Stomach smooth muscle (tissue), 2 donors: ENCODE results near the gene RIMBP2.

Experiments used
- H3K27ac ChIP-seq: one replicate; pipeline ENCODE4 v1.7.0; 2013; ENCODE audit warnings: mild to moderate bottlenecking, low read length, inconsistent platforms
- H3K27me3 ChIP-seq, 2 donors: one replicate each; pipeline ENCODE4 v1.7.0; 2013; ENCODE audit warnings: low read length in 2 of 2; ENCODE audit not compliant: insufficient read depth in 2 of 2, control insufficient read depth in 1 of 2
- H3K36me3 ChIP-seq, 2 donors: one replicate each; pipeline ENCODE4 v1.7.0; 2013; ENCODE audit warnings: low read length in 2 of 2; ENCODE audit not compliant: control insufficient read depth in 2 of 2, insufficient read depth in 2 of 2
- H3K4me1 ChIP-seq: one replicate; pipeline ENCODE4 v1.7.0; 2013; ENCODE audit warnings: low read length; ENCODE audit not compliant: control insufficient read depth, insufficient read depth
- H3K4me3 ChIP-seq, 2 donors: one replicate each; pipeline ENCODE4 v1.7.0; 2013; ENCODE audit warnings: low read length in 2 of 2
- H3K9ac ChIP-seq, 2 donors: one replicate each; pipeline ENCODE4 v1.7.0; 2013; ENCODE audit warnings: low read length in 2 of 2, mild to moderate bottlenecking in 1 of 2
- H3K9me3 ChIP-seq, 2 donors: one replicate each; pipeline ENCODE4 v1.7.0; 2013; ENCODE audit warnings: low read length in 2 of 2; ENCODE audit not compliant: control insufficient read depth in 2 of 2
- donor health status: healthy.
- donor health status: Pancreatic carcinoma.

Gene RIMBP2

DNA sequence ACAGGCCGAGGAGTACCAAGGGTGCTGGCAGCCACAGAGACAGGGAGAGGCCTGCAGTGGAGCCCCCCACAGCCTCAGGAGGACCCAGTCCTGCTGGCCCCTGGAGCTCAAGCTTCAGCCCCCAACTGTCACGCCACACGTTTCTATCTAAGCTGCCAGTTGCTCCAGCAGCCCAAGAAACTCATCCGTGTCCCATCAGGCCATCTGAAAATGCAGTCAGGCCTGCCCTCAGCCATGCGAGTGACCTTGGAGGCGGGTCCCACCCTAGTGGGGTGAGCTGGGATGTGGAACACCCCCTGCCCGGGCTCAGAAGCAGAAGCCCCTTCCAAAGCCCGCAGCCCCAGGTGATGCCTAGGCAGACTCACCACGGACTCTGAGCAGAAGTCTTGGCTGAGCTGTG lies 158.9 kb downstream of the RIMBP2 start:
- H3K27ac ChIP-seq, result no peak overlapping the region

GRCh38 chr12:130556486-130557055 lies 159.5 kb downstream of the RIMBP2 start:
- Histone ChIP-seq H3K4me3 (no peak overlapping the region), H3K27me3 (peaks cover 0 to 2% of the 10 kb centered on the region in 2 donors), H3K36me3 (no peaks in the 10 kb centered on the region), H3K9me3 (peaks cover 0 to 4% of the 10 kb centered on the region in 2 donors), H3K4me1 (no peaks in the 10 kb centered on the region), H3K9ac (no peak overlapping the region), H3K27ac (no peak overlapping the region)

More for the DNA sequence above, 158.9 kb downstream of the RIMBP2 start:
- Histone ChIP-seq H3K27me3 (peaks cover 0 to 2% of the 10 kb centered on the region in 2 donors), H3K9me3 (peaks cover 0 to 2% of the 10 kb centered on the region in 2 donors), H3K36me3 (no peaks in the 10 kb centered on the region), H3K4me3 (no peak overlapping the region), H3K9ac (no peak overlapping the region), H3K4me1 (no peaks in the 10 kb centered on the region)

GRCh38 chr12:130555628-130556485 lies 160.2 kb downstream of the RIMBP2 start:
- H3K27ac ChIP-seq, result no peak overlapping the region
- no peaks in the 10 kb centered on the region for H3K36me3 ChIP-seq
- H3K9ac ChIP-seq, result no peak overlapping the region
- H3K4me1 ChIP-seq, result no peaks in the 10 kb centered on the region
- H3K27me3 ChIP-seq, result peaks cover 0 to 2% of the 10 kb centered on the region in 2 donors
- H3K9me3 ChIP-seq, result peaks cover 4 to 7% of the 10 kb centered on the region in 2 donors
- no peak overlapping the region for H3K4me3 ChIP-seq

DNA sequence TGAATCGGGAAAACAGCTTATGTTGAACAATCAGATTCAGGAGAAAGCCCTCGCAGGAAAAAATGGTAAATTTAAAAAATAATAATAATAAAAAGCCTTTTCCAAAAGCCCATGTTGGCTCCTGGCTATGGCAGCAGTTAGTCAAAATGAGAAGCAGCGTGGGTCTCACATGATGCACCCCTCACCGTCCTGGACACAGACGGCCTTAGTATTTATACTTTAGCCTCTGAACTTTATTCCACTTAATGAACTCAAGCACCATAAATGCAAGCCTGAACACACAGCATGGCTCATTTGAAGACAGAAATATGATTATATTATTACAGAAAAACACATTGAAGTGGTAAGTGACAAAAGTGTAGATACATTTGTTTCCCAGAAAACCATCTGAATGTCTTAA lies 160.9 kb downstream of the RIMBP2 start:
- H3K36me3 ChIP-seq, result no peaks in the 10 kb centered on the region
- no peak overlapping the region for H3K9ac ChIP-seq
- H3K27me3 ChIP-seq, result peaks cover 0 to 2% of the 10 kb centered on the region in 2 donors
- H3K4me1 ChIP-seq, result no peaks in the 10 kb centered on the region
- no peak overlapping the region for H3K27ac ChIP-seq
- no peak overlapping the region for H3K4me3 ChIP-seq
- H3K9me3 ChIP-seq, result peaks cover 7% of the 10 kb centered on the region in 2 donors

DNA sequence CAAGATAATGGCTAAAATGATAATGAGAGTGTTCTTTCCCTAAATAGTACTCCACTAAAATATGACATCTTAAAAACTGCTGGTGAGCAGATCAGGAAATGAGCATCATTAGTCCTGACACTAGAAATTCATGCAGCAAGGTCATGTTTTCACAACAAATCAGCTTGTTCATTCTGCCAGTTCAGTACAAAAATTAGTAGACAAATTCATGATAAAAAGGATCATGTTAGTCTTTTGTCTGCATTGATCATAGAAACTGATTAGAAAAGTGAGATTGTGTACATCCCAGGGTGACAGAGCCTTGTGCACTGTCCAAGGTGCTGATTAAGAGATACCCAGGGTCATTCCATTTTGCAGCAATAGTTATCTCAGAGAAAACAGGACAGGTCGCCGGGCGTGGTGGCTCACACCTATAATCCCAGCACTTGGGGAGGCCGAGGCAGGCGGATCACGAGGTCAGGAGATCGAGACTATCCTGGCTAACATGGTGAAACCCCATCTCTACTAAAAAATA lies 163.6 kb downstream of the RIMBP2 start:
- Histone ChIP-seq H3K36me3 (no peaks in the 10 kb centered on the region), H3K4me3 (no peak overlapping the region), H3K4me1 (no peaks in the 10 kb centered on the region), H3K9me3 (peaks cover 5 to 9% of the 10 kb centered on the region in 2 donors), H3K9ac (no peak overlapping the region), H3K27ac (no peak overlapping the region), H3K27me3 (peaks cover 0 to 2% of the 10 kb centered on the region in 2 donors)

DNA sequence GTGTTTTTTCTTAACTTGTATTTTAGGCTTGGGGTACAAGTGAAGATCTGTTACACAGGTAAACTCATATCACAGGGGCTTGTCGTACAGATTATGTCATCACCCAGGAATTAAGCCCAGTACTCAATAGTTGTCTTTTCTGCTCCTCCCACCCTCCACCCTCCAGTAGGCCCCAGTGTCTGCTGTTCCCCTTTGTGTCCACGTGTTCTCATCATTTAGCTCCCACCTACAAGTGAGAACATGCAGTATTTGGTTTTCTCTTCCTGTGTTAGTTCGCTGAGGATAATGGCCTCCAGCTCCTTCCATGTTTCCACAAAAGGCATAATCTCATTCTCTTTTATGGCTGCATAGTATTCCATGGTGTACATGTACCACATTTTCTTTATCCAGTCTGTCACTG lies 166.7 kb downstream of the RIMBP2 start:
- H3K27ac ChIP-seq, result no peak overlapping the region
- H3K4me1 ChIP-seq, result no peaks in the 10 kb centered on the region
- no peaks in the 10 kb centered on the region for H3K36me3 ChIP-seq
- no peak overlapping the region for H3K4me3 ChIP-seq
- H3K27me3 ChIP-seq, result no peaks in the 10 kb centered on the region
- H3K9me3 ChIP-seq, result peaks cover 5 to 9% of the 10 kb centered on the region in 2 donors
- H3K9ac ChIP-seq, result no peak overlapping the region

- Histone ChIP-seq H3K4me3 (no peak overlapping the region), H3K27me3 (no peaks in the 10 kb centered on the region), H3K9ac (no peak overlapping the region), H3K9me3 (peaks cover 5 to 9% of the 10 kb centered on the region in 2 donors), H3K27ac (no peak overlapping the region), H3K4me1 (no peaks in the 10 kb centered on the region), H3K36me3 (no peaks in the 10 kb centered on the region)
Measured at GRCh38 chr12:130547480-130548155, 168.5 kb downstream of the RIMBP2 start.

DNA sequence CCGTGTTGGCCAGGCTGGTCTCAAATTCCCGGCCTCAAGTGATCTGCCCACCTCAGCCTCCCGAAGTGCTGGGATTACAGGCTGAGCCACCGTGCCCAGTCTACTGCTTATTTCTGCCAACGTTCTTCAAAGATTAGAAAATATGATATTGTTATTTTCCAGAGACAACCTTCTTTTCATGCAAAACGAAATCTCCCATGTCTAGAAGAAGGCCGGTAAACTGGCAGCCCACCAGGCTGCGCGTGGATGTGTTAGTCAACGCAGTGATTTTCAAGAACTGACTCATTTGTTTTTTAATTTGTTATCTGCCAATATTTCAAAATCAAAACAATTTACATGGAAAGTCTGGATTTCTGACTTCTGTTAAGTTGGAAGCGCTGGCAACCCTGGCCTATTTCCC lies 169.6 kb downstream of the RIMBP2 start:
- Histone ChIP-seq H3K9ac (no peak overlapping the region), H3K36me3 (no peaks in the 10 kb centered on the region), H3K4me1 (no peaks in the 10 kb centered on the region), H3K4me3 (no peak overlapping the region), H3K27me3 (no peaks in the 10 kb centered on the region), H3K27ac (no peak overlapping the region), H3K9me3 (peaks cover 6 to 9% of the 10 kb centered on the region in 2 donors)

DNA sequence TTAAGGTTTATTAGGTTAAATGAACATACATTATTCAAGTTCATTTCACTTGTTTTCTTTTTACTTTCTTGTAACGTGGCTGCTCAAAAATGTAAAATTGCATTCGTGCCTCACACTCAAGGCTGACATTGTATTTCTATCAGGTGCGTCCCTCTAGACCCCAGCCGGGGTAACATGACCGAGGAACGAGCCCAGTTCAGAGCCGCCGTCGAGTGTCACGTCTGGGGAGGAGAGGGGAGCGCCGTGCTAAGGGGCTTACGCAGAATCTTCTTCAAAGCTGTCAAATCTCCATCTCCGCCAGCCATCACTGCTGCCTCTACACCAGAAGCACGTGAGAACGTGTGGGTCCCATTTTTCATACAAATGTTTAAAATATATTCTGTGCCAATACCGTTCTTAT lies 170.6 kb downstream of the RIMBP2 start:
- no peaks in the 10 kb centered on the region for H3K27me3 ChIP-seq
- no peaks in the 10 kb centered on the region for H3K4me1 ChIP-seq
- H3K27ac ChIP-seq, result no peak overlapping the region
- no peak overlapping the region for H3K4me3 ChIP-seq
- H3K9ac ChIP-seq, result no peak overlapping the region
- H3K36me3 ChIP-seq, result no peaks in the 10 kb centered on the region
- H3K9me3 ChIP-seq, result peaks cover 3 to 8% of the 10 kb centered on the region in 2 donors

DNA sequence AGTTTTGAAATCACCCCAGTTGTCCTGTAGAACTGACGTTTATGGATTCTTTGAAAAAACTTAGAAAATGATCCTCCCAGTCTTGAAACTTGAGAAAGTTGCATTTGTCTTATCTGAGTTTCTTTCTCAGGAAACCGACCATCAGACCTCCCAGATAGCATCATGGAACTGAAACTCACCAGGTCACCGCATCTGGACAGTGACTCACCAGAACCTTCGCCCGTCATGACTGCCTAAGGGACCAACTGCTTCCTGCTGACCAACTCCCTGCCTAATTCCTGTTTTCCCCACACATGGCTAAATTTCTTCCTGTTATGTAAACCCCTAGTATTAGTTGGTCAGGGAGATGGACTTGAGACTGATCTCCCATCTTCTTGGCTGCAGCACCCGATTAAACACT lies 175.7 kb downstream of the RIMBP2 start:
- Histone ChIP-seq H3K27me3 (no peaks in the 10 kb centered on the region), H3K4me3 (no peak overlapping the region), H3K4me1 (no peaks in the 10 kb centered on the region), H3K27ac (no peak overlapping the region), H3K9ac (no peak overlapping the region), H3K36me3 (no peaks in the 10 kb centered on the region), H3K9me3 (peaks cover 5 to 6% of the 10 kb centered on the region in 2 donors)
